ENCODE data around the gene JPT2.

DNA sequence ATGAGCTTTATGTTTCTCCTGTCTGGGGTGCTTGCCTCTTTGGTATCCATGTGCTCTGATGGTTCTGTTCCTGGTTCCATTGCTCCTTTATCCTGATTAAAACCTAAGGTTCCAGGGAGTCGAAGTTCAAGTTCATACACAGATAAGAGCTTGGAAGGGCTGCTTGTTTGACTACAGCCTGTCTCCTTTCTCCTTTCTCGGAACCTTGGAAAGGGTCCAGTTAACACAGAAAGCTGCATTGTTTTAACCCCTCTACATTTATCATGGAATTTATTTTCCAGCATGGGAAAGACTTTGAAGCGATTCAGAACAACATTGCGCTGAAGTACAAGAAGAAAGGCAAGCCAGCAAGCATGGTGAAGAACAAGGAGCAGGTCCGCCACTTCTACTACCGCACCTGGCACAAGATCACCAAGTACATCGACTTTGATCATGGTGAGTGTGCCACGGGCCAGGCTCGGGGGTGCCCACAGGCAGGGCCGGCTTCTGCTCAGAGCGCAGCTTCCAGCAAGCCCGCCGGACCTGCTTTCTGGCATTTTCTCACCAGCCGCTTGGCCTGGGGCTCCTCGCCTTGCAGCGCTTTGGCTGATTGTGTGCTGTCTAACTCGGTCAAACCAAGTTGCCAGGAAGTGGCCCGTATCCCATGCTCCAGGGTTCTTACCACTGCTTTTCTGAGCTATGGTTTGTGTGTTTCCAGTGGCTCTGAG lies 46.0 kb upstream of the JPT2 start:
- TF ChIP-seq, protein P1, sequence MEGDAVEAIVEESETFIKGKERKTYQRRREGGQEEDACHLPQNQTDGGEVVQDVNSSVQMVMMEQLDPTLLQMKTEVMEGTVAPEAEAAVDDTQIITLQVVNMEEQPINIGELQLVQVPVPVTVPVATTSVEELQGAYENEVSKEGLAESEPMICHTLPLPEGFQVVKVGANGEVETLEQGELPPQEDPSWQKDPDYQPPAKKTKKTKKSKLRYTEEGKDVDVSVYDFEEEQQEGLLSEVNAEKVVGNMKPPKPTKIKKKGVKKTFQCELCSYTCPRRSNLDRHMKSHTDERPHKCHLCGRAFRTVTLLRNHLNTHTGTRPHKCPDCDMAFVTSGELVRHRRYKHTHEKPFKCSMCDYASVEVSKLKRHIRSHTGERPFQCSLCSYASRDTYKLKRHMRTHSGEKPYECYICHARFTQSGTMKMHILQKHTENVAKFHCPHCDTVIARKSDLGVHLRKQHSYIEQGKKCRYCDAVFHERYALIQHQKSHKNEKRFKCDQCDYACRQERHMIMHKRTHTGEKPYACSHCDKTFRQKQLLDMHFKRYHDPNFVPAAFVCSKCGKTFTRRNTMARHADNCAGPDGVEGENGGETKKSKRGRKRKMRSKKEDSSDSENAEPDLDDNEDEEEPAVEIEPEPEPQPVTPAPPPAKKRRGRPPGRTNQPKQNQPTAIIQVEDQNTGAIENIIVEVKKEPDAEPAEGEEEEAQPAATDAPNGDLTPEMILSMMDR (conservative IDR thresholded peaks at IDR 0.05 in 1 of 2, IDR thresholded peaks at IDR 0.05 in 1 of 2; ENCODE audit: low read depth in 1 of 2, low read length in 2 of 2) = no peak
- TF ChIP-seq EZH2 (IDR thresholded peaks at IDR 0.05; ENCODE audit: low read length, missing control alignments) = no peak
